Endothelial cell of umbilical vein (primary cell): ENCODE results near the gene NCEH1. TPM values are rescaled to one million over a fixed set of nuclear protein-coding genes. Genes with fewer than 3 reads are reported as not detected.

Experiments used
- BruUV-seq: library from RNA; stranded (reverse); fragments of 400-500 nt; replicated peaks from 2 replicates; lab custom pipeline; 2021; lab: Mats Ljungman, UMichigan
- CTCF ChIA-PET: fragments of 300-600, 350-600 bp; sonication (Branson Sonifier 250); formaldehyde crosslinking; loops from one replicate; lab custom pipeline; 2021; ENCODE audit warnings: antibody characterized with exemption, inconsistent platforms; lab: Charles Lee
- POLR2A ChIA-PET: fragments of 300-600, 350-600 bp; sonication (Branson Sonifier 250); formaldehyde crosslinking; loops from one replicate; lab custom pipeline; 2021; ENCODE audit warnings: antibody characterized with exemption, inconsistent platforms; lab: Charles Lee
- DNase-seq: peaks from one replicate; pipeline ENCODE4 v3.0.0-alpha.2; 2011; ENCODE audit warnings: low read depth, low spot score
- FAIRE-seq: peaks from 2 replicates; lab custom pipeline; 2011; peaks lifted over from hg19 to GRCh38; lab: Jason Lieb, UNC
- H2AFZ ChIP-seq: 2 replicates; pipeline ENCODE4 v1.6.0; 2012; ENCODE audit warnings: low read depth, low read length, control low read depth, inconsistent platforms
- H3K27ac ChIP-seq: 2 replicates; pipeline ENCODE4 v1.5.1; 2011; ENCODE audit warnings: low read depth, mild to moderate bottlenecking, control low read depth, low read length, moderate library complexity; ENCODE audit not compliant: insufficient read depth
- H3K27me3 ChIP-seq, 2 experiments: 2 replicates each; pipeline versions ENCODE4 v1.6.0 to v1.6.1; 2011; ENCODE audit warnings: low read length in 2 of 2, mixed read lengths in 1 of 2; ENCODE audit not compliant: control insufficient read depth in 2 of 2, insufficient read depth in 2 of 2
- H3K36me3 ChIP-seq, 2 experiments: 2 replicates in 1 of 2; 3 replicates in 1 of 2; pipeline ENCODE4 v1.5.1; 2011; ENCODE audit warnings: low read length in 2 of 2, mild to moderate bottlenecking in 1 of 2, moderate library complexity in 1 of 2; ENCODE audit not compliant: control insufficient read depth in 2 of 2, insufficient read depth in 2 of 2; ENCODE audit errors: extremely low read depth in 1 of 2
- H3K4me1 ChIP-seq: 3 replicates; pipeline ENCODE4 v1.5.1; 2011; ENCODE audit warnings: mild to moderate bottlenecking, low read length; ENCODE audit not compliant: control insufficient read depth, insufficient read depth; ENCODE audit errors: extremely low read depth
- H3K4me2 ChIP-seq: 2 replicates; pipeline ENCODE4 v1.6.1; 2011; ENCODE audit warnings: low read length, control low read depth, mixed read lengths; ENCODE audit not compliant: insufficient read depth
- H3K4me3 ChIP-seq, 3 experiments: fragments of 200-600 bp in 1 of 3; sonication (generic), shearing (Covaris generic) in 1 of 3; replicated peaks in 1 of 3; 2 replicates each; pipeline ENCODE4 v1.5.1; 2011 to 2016; ENCODE audit warnings: control low read depth in 3 of 3, low read length in 3 of 3, mild to moderate bottlenecking in 2 of 3, inconsistent platforms in 1 of 3, low read depth in 1 of 3, moderate library complexity in 1 of 3; ENCODE audit not compliant: insufficient read depth in 1 of 3
- H3K79me2 ChIP-seq: 2 replicates; pipeline ENCODE4 v1.6.0; 2012; ENCODE audit warnings: low read length, inconsistent platforms; ENCODE audit not compliant: control insufficient read depth, insufficient read depth
- H3K9ac ChIP-seq: replicated peaks from 2 replicates; pipeline ENCODE3; 2011; ENCODE audit warnings: low read length, control low read depth; ENCODE audit not compliant: insufficient read depth; ENCODE audit errors: extremely low read depth
- H3K9me1 ChIP-seq: replicated peaks from 3 replicates; pipeline ENCODE4 v1.6.0; 2011; ENCODE audit warnings: mild to moderate bottlenecking, low read length; ENCODE audit not compliant: control insufficient read depth, insufficient read depth; ENCODE audit errors: extremely low read depth
- H3K9me3 ChIP-seq: replicated peaks from 2 replicates; pipeline ENCODE4 v1.5.1; 2012; ENCODE audit warnings: low read length, inconsistent platforms; ENCODE audit not compliant: control insufficient read depth, insufficient read depth
- H4K20me1 ChIP-seq: replicated peaks from 2 replicates; pipeline ENCODE3; 2011; ENCODE audit warnings: mild to moderate bottlenecking, low read length; ENCODE audit not compliant: control insufficient read depth, insufficient read depth; ENCODE audit errors: extremely low read depth
- CTCF ChIP-seq, 2 donors: IDR thresholded peaks; 1 replicate in 1 of 2; 2 replicates in 1 of 2; pipeline ENCODE4 v1.5.1; 2011; ENCODE audit warnings: low read length in 2 of 2, mild to moderate bottlenecking in 2 of 2, moderate library complexity in 2 of 2, control low read depth in 1 of 2, inconsistent platforms in 1 of 2, low read depth in 1 of 2; ENCODE audit not compliant: insufficient read depth in 1 of 2; ENCODE audit errors: extremely low read depth in 1 of 2
- EZH2 ChIP-seq: IDR thresholded peaks from 2 replicates; pipeline ENCODE4 v1.6.1; 2012; ENCODE audit warnings: borderline replicate concordance, low read depth, mild to moderate bottlenecking, moderate library complexity, low read length, inconsistent platforms; ENCODE audit not compliant: severe bottlenecking
- FOS ChIP-seq: IDR thresholded peaks from 2 replicates; pipeline ENCODE4 v1.6.1; 2011; ENCODE audit warnings: mild to moderate bottlenecking, low read length, moderate library complexity, borderline replicate concordance; ENCODE audit not compliant: insufficient read depth
- GATA2 ChIP-seq: IDR thresholded peaks from 2 replicates; pipeline ENCODE4 v1.7.0; 2011; ENCODE audit warnings: low read depth, mild to moderate bottlenecking, moderate library complexity, mixed read lengths, low read length; ENCODE audit not compliant: insufficient read length, insufficient read depth
- JUN ChIP-seq: IDR thresholded peaks from 2 replicates; pipeline ENCODE4 v1.6.1; 2011; ENCODE audit warnings: borderline replicate concordance, low read depth; ENCODE audit not compliant: insufficient read length, insufficient read depth
- MAX ChIP-seq: IDR thresholded peaks from 2 replicates; pipeline ENCODE4 v1.6.1; 2011; ENCODE audit not compliant: insufficient read depth, insufficient read length
- MYC ChIP-seq: IDR thresholded peaks from one replicate; pipeline ENCODE4 v1.6.1; 2011; ENCODE audit warnings: mild to moderate bottlenecking, low read depth, low read length
- POLR2A ChIP-seq: IDR thresholded peaks from 2 replicates; pipeline ENCODE4 v1.6.1; 2012; ENCODE audit warnings: low read depth, mild to moderate bottlenecking, control low read depth, low read length
- POLR2AphosphoS5 ChIP-seq: IDR thresholded peaks from 2 replicates; pipeline ENCODE4 v1.6.1; 2012; ENCODE audit warnings: low read depth, mild to moderate bottlenecking, control low read depth, low read length, moderate library complexity; ENCODE audit not compliant: insufficient read depth
- dilution Hi-C: fragments of 300-500 bp; cut with MboI; formaldehyde crosslinking; loops from one replicate; pipeline ENCODE4 v1.15.0; 2019; ENCODE audit warnings: low sequenced_read_pairs; ENCODE audit not compliant: extremely low pct_ligation_motif_present
- intact Hi-C: fragments of 100-400 bp; cut with micrococcal nuclease; formaldehyde crosslinking; loops from one replicate; pipeline ENCODE4 v1.10.0; 2022
- polyA plus RNA-seq, 4 experiments: library from polyadenylated mRNA; depleted of rRNA in 3 of 4; stranded (reverse) in 3 of 4; unstranded in 1 of 4; fragments of >200 nt; gene quantifications; 2 replicates each; pipeline versions ENCODE4 v1.2.1 to v1.2.3, GENCODE V29; 2011 to 2012; ENCODE audit warnings: missing spikeins in 1 of 4
- total RNA-seq: library from RNA; stranded (reverse); gene quantifications from 2 replicates; pipeline ENCODE4 v1.2.3, GENCODE V29; 2021

NCEH1 gene
- total and polyA plus RNA-seq, 2 donors (not counting 3 experiments of a cell fraction or from before 2014, with no cell fraction given) = 10.0 to 20.3 TPM

GRCh38 chr3:172687501-172687900 is 23.4 kb downstream of the NCEH1 start:
- ChIA-PET POLR2A (no interaction called here), CTCF (interaction anchor here (0.8 to 3.9 kb wide), 4 partner anchors 11 to 23 kb away, joined by 3 to 15 read pairs (median 8); partner anchors contain the start of gene NCEH1)
- H3K27me3 ChIP-seq = no peaks in the 10 kb centered on the region
- no peaks in the 10 kb centered on the region for H3K9me1 ChIP-seq
- no peak overlapping the region for H2AFZ ChIP-seq
- no peak overlapping the region for H3K4me3 ChIP-seq
- no peaks in the 10 kb centered on the region for H3K9me3 ChIP-seq
- no peaks in the 10 kb centered on the region for H3K36me3 ChIP-seq
- H3K4me1 ChIP-seq = peaks cover under 1% of the 10 kb centered on the region
- intact Hi-C loops (no loop called here), dilution Hi-C loops (no loop called here)
- no peaks in the 10 kb centered on the region for H4K20me1 ChIP-seq
- H3K79me2 ChIP-seq = peaks cover 41% of the 10 kb centered on the region
- no peak for TF ChIP-seq MYC
- TF ChIP-seq POLR2A = no peak
- TF ChIP-seq GATA2 = no peak
- TF ChIP-seq CTCF (IDR thresholded peaks at IDR 0.05; ENCODE audit: extremely low read depth in 1 of 2, insufficient read depth in 1 of 2, low read depth in 1 of 2, low read length in 2 of 2) = no peak
- TF ChIP-seq FOS = no peak
- no peak for TF ChIP-seq JUN
- TF ChIP-seq EZH2 = no peak
- TF ChIP-seq POLR2AphosphoS5 = no peak
- TF ChIP-seq MAX = no peak
- DNase-seq (no peak), FAIRE-seq (peak; percentile 37)
- no peak overlapping the region for H3K9ac ChIP-seq
- no TSS peak for BruUV-seq
- H3K4me2 ChIP-seq = no peak overlapping the region
- H3K27ac ChIP-seq = no peak overlapping the region
